Measurements from ENCODE around the gene ARL5C. TPM values are rescaled to one million over a fixed set of nuclear protein-coding genes. Genes with fewer than 3 reads are reported as not detected.

Gene ARL5C
- total RNA-seq, 1 donor from 2014 or later, result not detected

DNA sequence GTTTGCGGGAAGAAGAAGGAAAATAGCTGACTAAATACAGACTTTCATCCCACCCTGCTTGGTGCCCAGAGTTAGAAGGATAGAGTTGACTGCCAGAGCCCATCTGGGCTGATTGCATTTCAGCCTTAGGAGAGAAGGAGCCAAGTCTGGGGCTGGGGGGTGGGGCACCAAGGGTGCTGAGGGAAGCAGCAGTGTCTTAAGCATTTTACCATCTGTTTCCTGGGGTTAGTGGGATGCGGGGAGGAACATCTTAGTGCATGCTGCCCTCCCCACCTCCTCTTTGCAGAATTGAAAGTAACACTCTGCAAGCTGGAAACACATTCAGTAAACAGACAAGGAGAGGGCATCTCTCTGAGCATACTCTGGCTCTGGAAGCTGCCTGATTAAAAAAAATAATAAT, 1.5 kb upstream of the ARL5C start:
- DNase-seq, result no peak

DNA sequence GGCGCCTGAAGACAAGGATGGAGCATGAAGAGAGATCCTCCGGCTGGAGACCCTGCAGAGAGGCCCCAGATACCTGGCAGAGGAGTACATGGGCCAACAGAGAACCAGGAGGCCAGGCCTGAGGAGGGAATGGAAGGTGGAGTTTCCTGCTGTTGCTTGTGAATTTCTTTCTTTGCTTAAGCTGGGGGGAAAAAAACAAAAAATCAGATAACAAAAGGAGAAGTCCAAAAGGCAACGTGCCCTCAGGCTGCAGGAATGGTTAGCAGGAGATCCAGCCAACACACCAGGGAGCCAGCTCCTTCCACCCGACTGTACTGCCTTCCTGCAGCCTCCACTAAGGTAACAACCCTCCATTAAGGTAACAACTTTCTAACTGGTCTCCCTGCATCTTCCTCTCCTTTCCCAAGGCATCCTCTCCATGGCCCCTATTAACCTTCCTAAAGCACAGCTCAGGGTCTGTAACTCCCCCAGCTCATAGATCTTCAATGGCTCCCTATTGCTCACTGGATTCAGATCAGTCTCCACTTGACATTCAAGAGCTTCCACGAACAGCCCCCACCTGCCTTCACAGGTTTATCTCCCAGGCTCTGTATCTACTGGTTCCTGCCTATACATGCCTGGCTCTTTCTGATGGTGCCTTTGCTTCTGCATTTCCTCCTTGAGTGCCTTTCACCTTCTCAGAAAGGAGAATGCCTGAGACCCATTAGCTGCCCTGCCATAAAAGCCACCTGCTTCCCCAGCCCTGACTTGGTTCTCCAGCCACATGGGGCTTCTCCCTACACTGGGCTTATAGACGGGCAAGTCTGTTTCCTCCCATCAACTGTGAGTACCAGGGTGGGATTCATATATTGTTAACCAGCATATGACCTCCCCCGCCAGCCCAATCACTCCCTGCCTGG, 725 bp upstream of the ARL5C start:
- no peak for DNase-seq

DNA sequence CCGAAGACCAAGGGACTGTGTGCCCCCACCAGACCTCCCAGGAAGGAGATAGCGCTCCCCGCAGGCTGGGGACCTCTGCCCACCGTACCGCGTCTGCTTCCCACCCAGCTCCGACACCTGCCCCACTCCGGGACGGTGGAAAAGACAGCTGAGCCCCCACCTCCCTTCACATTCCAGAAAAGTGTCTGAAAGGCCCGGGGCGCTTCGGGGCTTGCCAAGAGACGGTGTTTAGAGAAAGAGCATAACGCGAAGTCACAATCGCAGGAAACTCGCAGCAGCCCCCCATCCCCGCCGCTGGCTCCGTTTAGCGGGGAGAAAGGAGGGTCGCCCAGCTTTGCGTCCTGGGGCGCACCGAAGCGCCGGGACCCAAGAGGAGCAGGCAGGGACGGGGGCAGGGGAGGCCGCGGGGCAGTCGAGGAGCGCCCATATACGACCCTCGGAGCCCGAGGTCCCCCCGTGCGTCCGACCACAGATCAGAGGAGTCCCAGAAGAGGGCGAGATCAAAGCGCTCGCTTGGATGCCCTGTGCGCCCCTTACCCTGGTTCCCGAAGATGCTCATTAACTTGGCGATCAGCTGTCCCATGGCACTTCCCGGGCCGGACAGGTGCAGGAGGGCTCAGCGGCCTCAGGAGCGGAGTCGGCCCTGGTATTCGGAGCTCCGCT, 652 bp downstream of the ARL5C start:
- no peak for DNase-seq

DNA sequence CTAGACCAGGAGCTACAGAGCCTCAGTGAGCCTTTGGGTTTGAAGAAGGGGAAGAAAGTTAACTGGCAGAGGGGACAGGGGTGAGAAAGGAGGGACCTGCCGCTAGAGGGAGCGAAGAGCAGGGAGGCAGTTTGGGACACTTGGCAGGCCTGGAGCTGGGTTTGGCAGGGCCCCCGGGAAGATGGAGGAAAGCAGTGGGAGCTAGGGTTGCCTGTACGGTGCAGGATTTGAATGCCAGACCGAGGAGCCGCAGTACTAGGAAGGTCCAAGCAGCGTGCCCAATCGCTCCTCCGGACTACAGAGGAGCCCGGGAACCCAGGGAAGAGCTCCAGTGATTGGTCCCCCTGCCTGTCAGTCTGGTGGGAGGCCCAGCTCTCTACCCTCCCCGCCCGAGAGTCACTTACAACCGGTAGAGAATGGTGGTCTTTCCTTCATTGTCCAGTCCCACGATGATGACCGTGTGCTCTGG, 1.3 kb downstream of the ARL5C start:
- peak; percentile 93 for DNase-seq

DNA sequence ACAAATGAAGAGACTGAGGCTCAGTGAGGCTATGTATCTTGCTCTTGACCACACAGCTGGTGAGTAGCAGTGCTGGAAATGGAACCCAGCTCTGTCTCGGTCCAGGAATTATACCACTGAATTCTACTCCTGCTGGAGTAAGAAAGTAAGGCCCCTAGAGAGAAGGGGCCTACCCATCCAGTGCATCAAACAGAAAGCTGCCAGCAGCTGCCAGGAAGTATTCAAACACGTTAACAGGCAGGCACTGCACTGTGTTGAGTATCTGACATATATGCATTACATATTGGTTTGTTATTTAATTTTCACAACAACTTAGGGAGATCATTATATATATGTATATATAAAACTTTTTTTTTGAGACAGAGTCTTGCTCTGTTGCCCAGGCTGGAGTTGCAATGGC, 4.0 kb downstream of the ARL5C start:
- DNase-seq, result no peak

DNA sequence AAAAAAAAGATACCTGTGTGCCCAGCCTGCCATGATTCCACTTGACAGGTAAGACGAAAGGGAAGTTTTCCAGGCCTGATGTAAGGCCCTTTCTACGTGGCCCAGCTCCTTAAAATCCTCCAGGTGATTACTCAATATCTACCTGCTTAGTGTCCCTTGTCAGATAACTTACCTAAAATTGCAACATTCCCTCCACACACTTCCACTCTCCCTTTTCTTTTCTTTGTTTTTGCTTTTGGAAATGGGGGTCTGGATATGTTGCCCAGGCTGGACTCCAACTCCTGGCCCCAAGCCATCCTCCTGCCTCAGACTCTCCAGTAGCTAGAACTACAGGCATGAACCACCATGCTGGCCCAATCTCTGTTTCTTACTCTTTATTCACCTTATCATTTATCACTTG, 7.3 kb downstream of the ARL5C start:
- DNase-seq, result no peak

DNA sequence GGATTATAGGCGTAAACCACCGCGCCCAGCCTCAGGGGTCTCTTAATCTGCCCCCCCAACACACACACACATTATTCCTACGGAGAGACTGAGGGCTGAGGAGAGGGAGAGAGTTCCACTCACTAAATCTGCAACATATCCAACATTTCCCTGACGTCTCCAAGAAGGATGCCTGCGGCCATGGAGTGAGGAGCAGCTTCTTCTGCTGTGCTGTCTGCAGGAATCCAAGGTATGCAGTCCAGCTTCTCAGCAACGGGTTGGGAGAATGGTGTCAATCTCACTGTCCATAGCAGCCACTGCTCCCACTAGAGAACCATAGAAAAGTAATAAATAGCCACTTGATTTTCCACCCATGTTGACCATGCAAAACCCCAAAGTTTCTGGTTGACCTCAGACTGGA, 9.5 kb downstream of the ARL5C start:
- DNase-seq, result no peak

DNA sequence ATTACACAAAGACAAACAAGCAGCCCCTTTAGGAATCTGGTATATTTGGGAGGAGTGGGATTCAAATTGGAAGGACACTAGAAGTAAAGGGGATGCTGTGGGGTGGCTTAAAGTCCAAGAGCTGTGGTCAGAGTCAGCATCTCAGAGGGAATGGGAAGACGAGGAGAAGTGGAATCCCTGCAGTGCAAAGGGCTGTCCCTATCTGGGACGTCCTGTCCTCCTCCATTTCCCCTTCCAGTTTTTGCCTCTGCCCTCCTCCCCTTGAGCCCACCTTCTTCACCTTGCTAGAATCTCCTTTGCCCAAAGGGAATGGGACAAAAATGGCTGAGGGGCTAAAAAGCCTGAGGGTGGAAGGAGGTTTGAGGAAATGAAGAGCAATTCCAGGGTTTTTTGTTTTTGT, 10.3 kb downstream of the ARL5C start:
- DNase-seq, result no peak

DNA sequence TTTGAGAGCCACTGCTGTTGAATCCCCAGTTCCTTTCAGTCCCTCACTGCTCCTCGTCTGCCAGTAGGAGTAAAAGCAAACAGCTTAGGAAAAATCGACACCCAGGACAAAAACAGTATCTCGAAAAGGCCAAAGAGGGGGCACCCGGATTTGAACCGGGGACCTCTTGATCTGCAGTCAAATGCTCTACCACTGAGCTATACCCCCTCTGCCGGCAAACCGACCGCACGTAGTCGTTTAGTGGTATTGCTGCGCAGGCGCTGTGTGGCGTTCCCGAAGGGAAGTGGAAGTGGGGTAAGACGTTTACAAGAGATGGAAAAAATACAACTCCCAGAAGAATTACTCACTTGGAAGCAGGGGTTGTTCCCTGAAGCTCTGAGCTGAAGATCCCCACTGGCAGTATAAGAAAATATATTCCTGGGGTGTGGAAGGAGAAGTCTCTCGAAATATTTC, 12.3 kb downstream of the ARL5C start:
- peak; percentile 97 for DNase-seq

DNA sequence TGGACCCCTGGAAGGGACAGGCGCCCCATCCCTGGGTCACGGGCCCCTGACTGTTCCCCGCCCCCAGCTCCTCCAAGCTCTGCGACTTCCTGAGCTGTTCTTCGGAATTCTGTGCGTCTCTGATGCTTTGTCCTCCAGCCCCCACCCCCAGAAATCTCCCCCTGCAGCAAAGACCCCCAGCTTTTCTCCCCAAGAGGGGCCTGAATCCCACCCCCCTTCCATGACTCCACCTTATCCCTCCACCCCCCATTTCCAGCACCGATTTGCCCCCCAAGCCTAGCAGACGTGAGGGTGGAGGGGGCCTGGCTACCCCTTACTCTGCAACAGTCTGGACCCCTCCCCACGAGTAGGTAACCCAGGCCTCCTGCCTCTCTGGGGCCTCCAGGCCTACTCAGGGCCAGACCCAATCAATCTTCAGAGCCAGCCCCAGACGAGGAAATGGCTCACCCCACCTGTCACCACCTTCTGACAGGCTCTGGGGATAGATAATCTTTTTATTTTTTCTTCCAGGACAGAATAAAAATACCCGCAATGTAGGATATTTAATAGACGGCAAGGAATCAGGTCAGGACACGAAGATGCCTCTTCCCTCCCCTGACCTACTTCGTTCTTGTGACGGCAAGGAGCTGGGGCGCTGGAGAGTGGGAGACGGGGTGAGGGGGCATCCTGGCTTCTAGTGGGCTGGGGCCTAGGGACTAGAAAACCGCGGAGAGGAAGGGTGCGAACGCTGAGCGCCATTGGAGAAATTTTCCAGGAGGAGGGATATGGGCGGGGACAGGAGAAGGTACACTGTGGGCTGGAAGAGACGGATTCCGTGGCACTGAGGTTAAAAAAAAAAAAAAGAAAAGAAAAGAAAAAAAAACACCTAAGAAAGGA, 13.8 kb downstream of the ARL5C start:
- no peak for DNase-seq

DNA sequence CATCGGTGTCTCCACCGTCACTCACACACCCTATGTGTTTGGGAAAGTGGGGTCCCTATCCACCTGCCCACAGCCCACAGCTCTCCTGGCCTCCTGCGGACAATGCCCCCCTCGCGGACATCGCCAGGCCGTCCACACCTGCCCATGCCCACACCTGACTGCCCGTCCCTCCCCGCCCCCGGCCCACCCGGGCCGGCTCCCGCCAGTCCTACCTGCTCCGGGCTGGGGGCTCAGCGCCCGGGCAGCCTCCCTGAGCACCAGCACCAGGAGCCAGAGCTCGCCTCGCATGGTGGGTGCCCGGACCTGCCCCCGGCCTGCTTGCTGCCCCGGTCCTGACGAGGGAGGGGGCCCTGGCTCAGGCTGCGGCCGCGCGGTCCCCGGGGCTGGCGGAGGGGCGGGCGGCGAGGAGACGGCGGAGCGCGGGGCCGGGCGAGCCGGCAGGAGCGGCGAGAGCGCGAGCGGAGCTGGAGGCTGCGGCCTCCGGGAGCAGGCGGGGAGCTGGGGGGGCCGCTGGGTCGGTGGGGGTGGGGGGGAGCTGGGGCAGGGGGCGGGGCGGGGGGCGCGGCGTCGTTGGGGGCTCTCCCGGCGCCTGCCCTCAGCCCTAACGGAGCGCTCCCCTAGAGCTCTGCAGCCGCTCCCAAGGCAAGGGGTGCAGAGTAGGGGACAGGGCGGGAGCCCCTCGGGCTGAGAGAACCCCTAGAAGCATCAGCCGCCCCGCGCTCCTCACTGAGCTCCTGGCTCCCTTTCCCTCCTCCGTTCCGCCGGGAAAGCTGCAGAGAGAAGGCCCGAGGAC, 14.6 kb downstream of the ARL5C start, which contains the start of gene PLXDC1:
Gene PLXDC1 (minus strand): TSS at position 488 of the 793 bp plus-strand sequence. CDS start 200 bp downstream, at position 288.
- no peak for DNase-seq

DNA sequence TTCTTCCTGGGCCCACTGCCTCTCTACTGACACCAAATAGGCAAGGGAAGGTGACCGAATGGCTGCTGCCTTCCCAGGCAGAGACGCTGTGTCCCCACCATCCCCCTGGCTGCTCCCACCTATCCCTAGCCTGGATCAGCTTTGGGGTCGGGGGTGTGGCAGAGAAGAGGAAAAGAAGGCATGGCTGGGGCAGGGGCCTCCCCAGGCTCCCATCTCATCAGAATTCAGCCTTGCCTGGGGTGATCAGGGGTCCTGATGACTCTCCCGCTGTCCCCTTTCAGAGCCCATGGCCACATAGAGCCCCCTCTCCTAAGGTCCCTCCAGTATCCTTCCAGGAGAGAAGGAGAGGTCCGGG, 15.2 kb downstream of the ARL5C start:
- no peak for DNase-seq

DNA sequence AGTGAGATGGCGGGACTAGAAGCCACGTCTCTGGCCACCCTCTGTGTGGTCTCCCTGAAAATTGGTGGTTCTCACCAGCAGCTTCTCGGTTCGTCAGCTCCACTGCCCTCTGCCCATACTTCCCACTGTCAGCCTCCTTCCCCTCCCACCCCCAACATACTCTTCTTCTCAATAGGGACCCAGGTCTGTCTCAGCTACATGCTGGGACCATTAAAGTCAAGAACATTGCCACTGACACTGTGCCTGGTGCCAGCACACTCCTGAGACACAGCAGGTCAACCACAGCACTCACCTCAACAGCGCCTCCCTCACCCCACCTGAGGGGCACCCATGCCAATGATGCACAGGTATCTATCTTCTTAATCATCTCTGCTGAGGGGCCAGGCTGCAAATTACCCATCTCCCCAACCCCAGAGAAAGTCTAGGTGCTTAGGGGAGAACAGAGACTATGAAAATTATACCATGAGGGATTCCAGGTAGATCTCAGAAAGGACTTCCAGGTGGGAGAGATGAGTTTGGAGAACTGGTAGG, 15.8 kb downstream of the ARL5C start:
- DNase-seq, result no peak

DNA sequence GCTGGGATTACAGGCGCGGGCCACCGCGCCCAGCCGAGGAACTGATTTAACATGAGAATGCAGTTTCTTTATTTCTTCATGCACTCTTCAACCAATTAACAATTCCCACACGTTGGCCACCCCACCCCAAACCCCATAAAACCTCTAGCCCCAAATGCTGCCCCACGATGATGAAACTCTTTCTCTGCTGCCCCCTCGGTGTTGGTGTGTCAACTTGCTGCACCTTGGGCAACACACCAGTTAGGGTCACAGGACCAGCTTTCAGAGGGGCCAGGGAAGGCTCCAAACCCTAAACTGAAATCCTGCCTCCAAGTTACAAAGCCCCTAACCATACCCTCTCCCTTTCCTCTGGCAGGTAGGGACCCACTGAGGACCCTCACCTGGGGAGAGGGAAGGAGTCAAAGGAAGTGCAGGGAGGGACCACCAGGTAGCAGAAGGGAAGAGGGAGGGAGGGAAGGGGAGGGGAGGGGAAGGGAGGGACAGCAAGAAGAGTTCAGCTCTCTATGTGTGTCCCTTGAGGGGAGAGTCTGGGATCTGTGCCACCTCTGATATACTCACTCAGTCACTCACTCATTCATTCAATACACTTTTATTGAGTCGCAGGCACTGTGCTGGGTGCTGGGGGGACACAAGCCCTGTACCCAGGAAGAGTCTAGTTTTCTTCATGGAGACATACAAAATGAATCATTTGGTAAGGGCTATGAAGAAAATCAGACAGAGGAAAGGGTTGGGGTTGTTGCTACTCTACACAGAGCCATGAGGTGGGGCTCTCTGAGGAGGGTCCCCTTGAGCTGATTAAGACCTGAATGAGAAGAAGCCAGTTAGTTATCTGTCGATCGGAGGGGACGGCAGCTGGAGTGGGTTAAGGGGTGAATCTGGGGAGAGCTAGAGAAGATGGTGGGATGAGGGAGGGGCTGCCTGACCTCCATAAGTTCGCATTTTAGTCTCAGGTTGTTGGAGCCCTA, 18.5 kb downstream of the ARL5C start:
- no peak for DNase-seq

DNA sequence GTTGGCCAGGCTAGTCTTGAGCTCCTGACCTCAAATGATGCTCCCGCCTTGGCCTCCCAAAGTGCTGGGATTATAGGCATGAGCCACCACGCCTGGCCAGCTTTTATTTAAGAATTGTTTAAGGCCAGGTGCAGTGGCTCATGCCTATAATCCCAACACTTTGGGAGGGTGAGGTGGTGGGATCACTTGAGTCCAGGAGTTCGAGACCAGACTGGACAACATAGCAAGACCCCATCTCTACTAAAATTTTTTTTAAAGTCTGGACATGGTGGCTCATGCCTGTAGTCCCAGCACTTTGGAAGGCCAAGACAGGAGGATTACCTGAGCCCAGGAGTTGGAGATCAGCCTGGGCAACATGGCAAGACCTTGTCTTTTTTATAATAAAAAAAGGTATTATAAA, 19.7 kb downstream of the ARL5C start:
- no peak for DNase-seq

DNA sequence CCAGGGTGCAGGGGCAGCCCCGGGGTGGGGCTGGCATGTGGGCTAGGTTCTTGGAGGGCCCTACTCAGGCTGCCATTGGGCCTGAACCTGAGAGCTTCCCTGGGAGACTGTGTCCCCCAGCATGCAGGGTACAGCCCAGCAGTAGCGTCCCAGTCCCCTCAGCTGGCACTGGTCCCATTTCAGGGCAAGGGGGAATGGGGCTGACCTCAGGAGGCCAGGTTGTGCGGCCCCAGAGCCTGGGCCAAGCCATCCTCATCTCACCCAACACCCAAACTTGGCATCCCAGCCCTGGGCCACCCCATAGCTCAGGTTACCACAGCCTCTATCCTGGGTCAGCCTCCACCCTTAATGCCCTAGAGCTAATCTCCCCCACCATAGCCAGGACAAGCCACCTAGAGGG, 20.8 kb downstream of the ARL5C start:
- no peak for DNase-seq

DNA sequence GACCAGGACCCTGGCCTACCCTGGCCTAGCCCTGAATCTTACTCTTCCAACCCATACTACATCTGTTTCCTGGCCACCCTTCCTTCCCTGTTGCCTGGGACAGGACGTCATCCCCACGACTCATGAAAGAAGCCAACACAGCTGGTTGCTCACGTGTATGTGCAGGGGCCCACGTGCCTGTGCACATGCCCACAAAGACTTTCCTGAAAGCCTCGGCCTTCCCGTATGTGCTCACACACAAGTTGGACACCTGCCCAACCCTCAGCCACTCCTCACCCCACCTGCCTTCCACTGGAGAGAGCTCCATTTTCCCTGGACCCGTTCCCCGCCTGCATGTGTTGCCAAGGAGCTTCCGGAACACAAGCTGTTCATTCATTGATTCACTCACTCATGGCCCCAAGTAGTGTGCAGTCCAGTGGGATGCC, 21.5 kb downstream of the ARL5C start:
- DNase-seq, result peak; percentile 96

DNA sequence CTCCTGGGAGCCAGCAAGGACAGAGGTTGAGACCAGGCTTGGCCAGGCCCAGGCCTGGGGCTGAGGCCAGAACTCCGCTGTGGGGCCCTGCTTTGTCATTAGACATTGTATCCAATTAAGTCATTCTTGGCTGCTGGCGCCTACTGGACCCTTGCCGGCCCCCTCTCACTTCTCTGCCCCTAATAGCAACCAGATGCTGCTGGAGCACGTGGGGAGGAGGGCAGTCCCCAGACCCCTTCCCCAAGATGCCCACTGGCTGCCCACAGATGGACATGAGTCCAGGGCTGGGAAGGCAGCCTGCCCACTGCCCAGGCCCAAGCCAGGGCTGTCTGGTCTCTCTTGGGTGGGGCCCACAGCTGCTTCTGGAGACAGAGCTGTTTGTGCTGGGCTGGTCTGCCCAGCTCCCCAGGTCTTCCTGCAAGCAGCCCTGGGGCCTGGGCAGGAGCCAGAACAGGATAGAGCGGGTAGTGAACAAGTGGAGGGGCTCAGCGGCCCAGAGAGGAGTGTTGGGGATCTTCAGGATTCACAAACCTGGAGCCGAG, 22.3 kb downstream of the ARL5C start:
- DNase-seq, result peak; percentile 78

DNA sequence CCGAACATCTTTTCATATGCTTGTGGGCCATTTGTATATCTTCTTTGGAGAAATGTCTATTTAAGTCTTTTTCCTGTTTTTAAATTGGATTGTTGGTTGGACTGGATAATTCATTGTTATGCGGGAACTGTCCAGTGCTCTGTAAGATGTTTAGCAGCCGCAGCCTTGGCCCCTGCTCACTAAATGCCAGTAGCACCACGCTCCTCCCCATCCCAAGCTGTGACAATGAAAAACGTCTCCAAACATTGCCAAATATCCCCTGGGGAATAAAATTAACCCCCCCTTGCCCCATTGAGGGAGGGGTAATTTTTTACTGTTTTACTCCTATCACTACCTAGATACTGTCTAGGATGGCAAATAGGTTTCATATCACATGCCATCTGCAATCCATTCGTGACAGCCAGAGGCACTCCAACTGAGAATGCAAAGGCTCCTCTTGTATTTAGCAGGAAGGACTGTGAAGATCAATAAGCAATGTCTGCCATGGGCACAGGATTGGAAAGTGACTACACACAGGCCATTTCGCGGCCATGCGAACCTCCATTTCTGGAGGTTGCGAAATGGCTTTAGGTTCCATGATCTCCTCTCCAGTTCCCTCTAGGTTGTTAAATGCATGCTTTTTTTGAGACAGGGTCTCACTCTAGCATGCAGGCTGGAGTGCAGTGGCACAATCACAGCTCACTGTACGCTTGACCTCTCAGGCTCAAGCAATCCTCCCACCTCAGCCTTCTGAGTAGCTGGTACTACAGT, 23.9 kb downstream of the ARL5C start:
- no peak for DNase-seq

Data from tongue (tissue), 2 donors.